Coronary artery (tissue), 2 donors: ENCODE data around the gene PCNP.
"Not testable (repeated sequence)": the region's sequence is repeated elsewhere in the genome, so short reads cannot be mapped to it uniquely, and the experiment has no call there.

Experiments
- DNase-seq: peaks from one replicate; pipeline ENCODE4 v3.0.0-alpha.2; 2017; ENCODE audit warnings: low spot score
- H3K27ac ChIP-seq, 2 donors: fragments of 200-600 bp; sonication (generic); one replicate each; pipeline ENCODE4 v1.5.1; 2016 to 2019
- H3K4me3 ChIP-seq: fragments of 200-600 bp; sonication (generic); 2 replicates; pipeline ENCODE4 v1.5.1; 2016; ENCODE audit warnings: mild to moderate bottlenecking, moderate library complexity
- CTCF ChIP-seq: fragments of 200-600 bp; sonication (generic); IDR thresholded peaks from one replicate; pipeline ENCODE4 v1.5.1; 2019; ENCODE audit warnings: antibody characterized with exemption

The PCNP gene

DNA sequence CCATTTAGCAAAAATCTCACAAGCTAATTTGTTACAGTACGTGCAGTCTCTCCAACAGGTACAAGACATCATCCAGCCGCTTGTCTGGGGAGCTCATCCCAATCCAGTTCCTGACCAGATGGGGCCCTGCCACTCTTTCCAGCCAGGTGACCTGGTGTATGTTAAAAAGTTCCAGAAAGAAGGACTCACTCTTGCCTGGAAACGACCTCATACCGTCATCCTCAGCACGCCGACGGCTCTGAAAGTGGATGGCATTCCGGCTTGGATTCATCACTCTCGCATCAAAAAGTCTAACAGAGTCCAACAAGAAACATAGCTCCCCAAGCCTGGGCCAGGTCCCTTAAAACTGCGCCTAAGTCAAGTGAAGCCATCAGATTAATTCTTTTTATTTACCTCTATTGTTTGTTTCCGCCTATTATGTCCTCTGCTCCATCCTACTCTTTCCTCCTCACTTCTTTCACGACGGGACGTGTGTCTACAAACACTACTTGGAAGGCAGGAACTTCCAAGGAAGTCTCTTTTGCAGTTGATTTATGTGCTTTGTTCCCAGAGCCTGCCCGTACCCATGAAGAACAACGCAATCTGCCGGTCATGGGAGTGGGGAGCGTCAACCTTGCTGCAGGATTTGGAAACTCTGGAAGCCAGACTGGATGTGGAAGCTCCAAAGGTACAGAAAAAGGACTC, 65.4 kb downstream of the PCNP start:
- TF ChIP-seq CTCF, result no peak
- no peak overlapping the region for H3K27ac ChIP-seq
- H3K4me3 ChIP-seq, result no peak overlapping the region
- DNase-seq, result no peak

DNA sequence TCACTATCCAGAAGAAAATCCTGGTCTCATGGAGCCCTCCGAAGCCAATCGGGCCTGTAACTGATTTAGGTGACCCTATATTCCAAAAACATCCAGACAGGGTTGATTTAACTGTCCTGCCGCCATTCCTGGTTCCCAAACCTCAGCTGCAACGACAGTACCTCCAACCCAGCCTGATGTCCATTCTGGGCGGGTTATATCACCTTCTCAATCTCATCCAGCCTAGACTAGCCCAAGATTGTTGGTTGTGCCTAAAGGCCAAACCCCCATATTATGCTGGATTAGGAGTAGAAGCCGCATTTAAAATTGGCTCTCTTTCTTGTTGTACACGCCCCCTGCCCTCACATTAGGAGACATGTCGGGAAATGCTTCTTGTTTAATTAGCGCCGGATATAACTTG, 66.3 kb downstream of the PCNP start:
- no peak for TF ChIP-seq CTCF
- DNase-seq, result no peak
- H3K4me3 ChIP-seq, result no peak overlapping the region
- no peak overlapping the region for H3K27ac ChIP-seq

GRCh38 chr3:101641397-101642115, 67.6 kb downstream of the PCNP start:
- not testable (repeated sequence) for DNase-seq, H3K27ac ChIP-seq, H3K4me3 ChIP-seq

GRCh38 chr3:101642441-101642840, 68.5 kb downstream of the PCNP start:
- TF ChIP-seq CTCF, result no peak
- Histone ChIP-seq H3K4me3 (no peak overlapping the region), H3K27ac (no peak overlapping the region)
- no peak for DNase-seq

- no peak overlapping the region for H3K27ac ChIP-seq
- no peak for DNase-seq
- no peak overlapping the region for H3K4me3 ChIP-seq
- TF ChIP-seq CTCF, result no peak
Observed at GRCh38 chr3:101643009-101643844, 69.2 kb downstream of the PCNP start.
